ENCODE results near the gene ACER1.

ACER1 gene

GRCh38 chr19:6268382-6268771 lies 65.0 kb downstream of the ACER1 start:
- DNase-seq (ENCODE audit: low read depth in 2 of 2), result no peak

GRCh38 chr19:6267552-6268381 lies 65.6 kb downstream of the ACER1 start:
- DNase-seq (ENCODE audit: low read depth in 2 of 2), result no peak

- no peak for DNase-seq (ENCODE audit: low read depth in 2 of 2)
Observed at GRCh38 chr19:6264803-6265202, 68.6 kb downstream of the ACER1 start.

- no peak for DNase-seq (ENCODE audit: low read depth in 2 of 2)
Observed at GRCh38 chr19:6263735-6264444, 69.5 kb downstream of the ACER1 start.

GRCh38 chr19:6263306-6263705 lies 70.1 kb downstream of the ACER1 start:
- no peak for DNase-seq (ENCODE audit: low read depth in 2 of 2)

- DNase-seq (ENCODE audit: low read depth in 2 of 2), result no peak
Observed at GRCh38 chr19:6262519-6262918, 70.9 kb downstream of the ACER1 start.

GRCh38 chr19:6261883-6262282 lies 71.5 kb downstream of the ACER1 start:
- DNase-seq (ENCODE audit: low read depth in 2 of 2), result no peak

GRCh38 chr19:6260912-6261650 lies 72.3 kb downstream of the ACER1 start:
- no peak for DNase-seq (ENCODE audit: low read depth in 2 of 2)

- DNase-seq (ENCODE audit: low read depth in 2 of 2), result no peak
Observed at GRCh38 chr19:6260376-6260775, 73.0 kb downstream of the ACER1 start.

GRCh38 chr19:6259312-6259861 lies 74.0 kb downstream of the ACER1 start:
- no peak for DNase-seq (ENCODE audit: low read depth in 2 of 2)

GRCh38 chr19:6258812-6259311 lies 74.5 kb downstream of the ACER1 start:
- DNase-seq (ENCODE audit: low read depth in 2 of 2), result no peak
